ENCODE data around the gene CBX3. TPM values are rescaled to one million over a fixed set of nuclear protein-coding genes. Genes with fewer than 3 reads are reported as not detected.
A peak's percentile ranks its signal among the peaks of the same experiment; 100 is the strongest.

CBX3 gene
- total and polyA plus RNA-seq, 2 of the 13 experiments (the other 11 are each of a cell fraction or from before 2014, with no cell fraction given) = 53.9 to 249 TPM

- TF ChIP-seq ATM (IDR thresholded peaks at IDR 0.05; ENCODE audit: borderline replicate concordance) (no peak), SALL1 (CRISPR knock-in tag; IDR thresholded peaks at IDR 0.05) (no peak; the same call in 1 of the 2 replicates), THAP11 (CRISPR knock-in tag; IDR thresholded peaks at IDR 0.05) (no peak; the same call in 1 of the 2 replicates), ZNF124 (CRISPR knock-in tag; IDR thresholded peaks at IDR 0.05) (0 out of 2 replicates have a peak, but pooled peaks have one; percentile 37), FOXJ3 (CRISPR knock-in tag; IDR thresholded peaks at IDR 0.05; ENCODE audit: borderline replicate concordance) (no peak), ZMYM2 (CRISPR knock-in tag; IDR thresholded peaks at IDR 0.05) (no peak), XRCC5 (optimal IDR thresholded peaks at IDR 0.05; ENCODE audit: low read length) (peak; percentile 70), DMAP1 (CRISPR knock-in tag; IDR thresholded peaks at IDR 0.05) (peak; percentile 69), NFIC (IDR thresholded peaks at IDR 0.05; ENCODE audit: low read length) (0 out of 2 replicates have a peak, but pooled peaks have one; percentile 18), ETV5 (CRISPR knock-in tag; IDR thresholded peaks at IDR 0.05; ENCODE audit: borderline replicate concordance) (0 out of 2 replicates have a peak, but pooled peaks have one; percentile 4), ZMYM4 (CRISPR knock-in tag; IDR thresholded peaks at IDR 0.05) (0 out of 2 replicates have a peak, but pooled peaks have one; percentile 9), ZC3H4 (CRISPR knock-in tag; IDR thresholded peaks at IDR 0.05; ENCODE audit: borderline replicate concordance) (peak; percentile 75; the same call in 1 of the 2 replicates), NFATC3 (CRISPR knock-in tag; IDR thresholded peaks at IDR 0.05) (no peak), PTBP1 (IDR thresholded peaks at IDR 0.05; ENCODE audit: low read depth, low read length, poor library complexity, severe bottlenecking) (no peak), RAD51 (IDR thresholded peaks at IDR 0.05; ENCODE audit: borderline replicate concordance) (no peak), ZNF761 (CRISPR knock-in tag; conservative IDR thresholded peaks at IDR 0.05) (no peak), MAZ (IDR thresholded peaks at IDR 0.05; ENCODE audit: borderline replicate concordance, low read depth, low read length) (peak; percentile 66; the same call in 1 of the 2 replicates), MAZ (CRISPR knock-in tag; IDR thresholded peaks at IDR 0.05; ENCODE audit: low read depth) (no peak; the same call in 1 of the 2 replicates)
- TF ChIP-seq, protein P1, sequence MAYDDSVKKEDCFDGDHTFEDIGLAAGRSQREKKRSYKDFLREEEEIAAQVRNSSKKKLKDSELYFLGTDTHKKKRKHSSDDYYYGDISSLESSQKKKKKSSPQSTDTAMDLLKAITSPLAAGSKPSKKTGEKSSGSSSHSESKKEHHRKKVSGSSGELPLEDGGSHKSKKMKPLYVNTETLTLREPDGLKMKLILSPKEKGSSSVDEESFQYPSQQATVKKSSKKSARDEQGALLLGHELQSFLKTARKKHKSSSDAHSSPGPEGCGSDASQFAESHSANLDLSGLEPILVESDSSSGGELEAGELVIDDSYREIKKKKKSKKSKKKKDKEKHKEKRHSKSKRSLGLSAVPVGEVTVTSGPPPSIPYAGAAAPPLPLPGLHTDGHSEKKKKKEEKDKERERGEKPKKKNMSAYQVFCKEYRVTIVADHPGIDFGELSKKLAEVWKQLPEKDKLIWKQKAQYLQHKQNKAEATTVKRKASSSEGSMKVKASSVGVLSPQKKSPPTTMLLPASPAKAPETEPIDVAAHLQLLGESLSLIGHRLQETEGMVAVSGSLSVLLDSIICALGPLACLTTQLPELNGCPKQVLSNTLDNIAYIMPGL (CRISPR knock-in tag; IDR thresholded peaks at IDR 0.05; ENCODE audit: borderline replicate concordance in 1 of 2, low read depth in 1 of 2) = peak; percentile 15 to 44; a peak in 2 of 4 replicates
- TF ChIP-seq, protein P2, sequence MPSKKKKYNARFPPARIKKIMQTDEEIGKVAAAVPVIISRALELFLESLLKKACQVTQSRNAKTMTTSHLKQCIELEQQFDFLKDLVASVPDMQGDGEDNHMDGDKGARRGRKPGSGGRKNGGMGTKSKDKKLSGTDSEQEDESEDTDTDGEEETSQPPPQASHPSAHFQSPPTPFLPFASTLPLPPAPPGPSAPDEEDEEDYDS (CRISPR knock-in tag; IDR thresholded peaks at IDR 0.05) = peak; percentile 21; the same call in 1 of the 2 replicates
- TF ChIP-seq, protein P3, sequence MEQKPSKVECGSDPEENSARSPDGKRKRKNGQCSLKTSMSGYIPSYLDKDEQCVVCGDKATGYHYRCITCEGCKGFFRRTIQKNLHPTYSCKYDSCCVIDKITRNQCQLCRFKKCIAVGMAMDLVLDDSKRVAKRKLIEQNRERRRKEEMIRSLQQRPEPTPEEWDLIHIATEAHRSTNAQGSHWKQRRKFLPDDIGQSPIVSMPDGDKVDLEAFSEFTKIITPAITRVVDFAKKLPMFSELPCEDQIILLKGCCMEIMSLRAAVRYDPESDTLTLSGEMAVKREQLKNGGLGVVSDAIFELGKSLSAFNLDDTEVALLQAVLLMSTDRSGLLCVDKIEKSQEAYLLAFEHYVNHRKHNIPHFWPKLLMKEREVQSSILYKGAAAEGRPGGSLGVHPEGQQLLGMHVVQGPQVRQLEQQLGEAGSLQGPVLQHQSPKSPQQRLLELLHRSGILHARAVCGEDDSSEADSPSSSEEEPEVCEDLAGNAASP (CRISPR knock-in tag; IDR thresholded peaks at IDR 0.05; ENCODE audit: borderline replicate concordance) = no peak
- TF ChIP-seq, protein P4, sequence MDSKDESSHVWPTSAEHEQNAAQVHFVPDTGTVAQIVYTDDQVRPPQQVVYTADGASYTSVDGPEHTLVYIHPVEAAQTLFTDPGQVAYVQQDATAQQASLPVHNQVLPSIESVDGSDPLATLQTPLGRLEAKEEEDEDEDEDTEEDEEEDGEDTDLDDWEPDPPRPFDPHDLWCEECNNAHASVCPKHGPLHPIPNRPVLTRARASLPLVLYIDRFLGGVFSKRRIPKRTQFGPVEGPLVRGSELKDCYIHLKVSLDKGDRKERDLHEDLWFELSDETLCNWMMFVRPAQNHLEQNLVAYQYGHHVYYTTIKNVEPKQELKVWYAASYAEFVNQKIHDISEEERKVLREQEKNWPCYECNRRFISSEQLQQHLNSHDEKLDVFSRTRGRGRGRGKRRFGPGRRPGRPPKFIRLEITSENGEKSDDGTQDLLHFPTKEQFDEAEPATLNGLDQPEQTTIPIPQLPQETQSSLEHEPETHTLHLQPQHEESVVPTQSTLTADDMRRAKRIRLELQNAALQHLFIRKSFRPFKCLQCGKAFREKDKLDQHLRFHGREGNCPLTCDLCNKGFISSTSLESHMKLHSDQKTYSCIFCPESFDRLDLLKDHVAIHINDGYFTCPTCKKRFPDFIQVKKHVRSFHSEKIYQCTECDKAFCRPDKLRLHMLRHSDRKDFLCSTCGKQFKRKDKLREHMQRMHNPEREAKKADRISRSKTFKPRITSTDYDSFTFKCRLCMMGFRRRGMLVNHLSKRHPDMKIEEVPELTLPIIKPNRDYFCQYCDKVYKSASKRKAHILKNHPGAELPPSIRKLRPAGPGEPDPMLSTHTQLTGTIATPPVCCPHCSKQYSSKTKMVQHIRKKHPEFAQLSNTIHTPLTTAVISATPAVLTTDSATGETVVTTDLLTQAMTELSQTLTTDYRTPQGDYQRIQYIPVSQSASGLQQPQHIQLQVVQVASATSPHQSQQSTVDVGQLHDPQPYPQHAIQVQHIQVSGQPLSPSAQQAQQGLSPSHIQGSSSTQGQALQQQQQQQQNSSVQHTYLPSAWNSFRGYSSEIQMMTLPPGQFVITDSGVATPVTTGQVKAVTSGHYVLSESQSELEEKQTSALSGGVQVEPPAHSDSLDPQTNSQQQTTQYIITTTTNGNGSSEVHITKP (CRISPR knock-in tag; IDR thresholded peaks at IDR 0.05; ENCODE audit: low read depth) = peak; percentile 4; the same call in 1 of the 2 replicates
These were observed at the start of gene CBX3 (continued) for GRCh38 chr7:26201247-26202018.

Data from HepG2 (cell line).